SK-N-SH (cell line): ENCODE measurements around the gene CHRNB2.

Source experiments
- EP300 ChIP-seq, 2 experiments: IDR thresholded peaks; 2 replicates each; pipeline versions ENCODE4 v1.4.0 to v1.6.1; 2012; ENCODE audit warnings: borderline replicate concordance in 1 of 2, low read depth in 1 of 2, low read length in 1 of 2
- FOXJ3 ChIP-seq: sonication (generic); formaldehyde crosslinking; IDR thresholded peaks from 2 replicates; pipeline ENCODE4 v1.5.1; 2020; ENCODE audit warnings: mild to moderate bottlenecking, missing genetic modification reagents
- GABPA ChIP-seq: IDR thresholded peaks from 2 replicates; pipeline ENCODE4 v1.4.0; 2012; ENCODE audit warnings: low read depth, mild to moderate bottlenecking
- GATA2 ChIP-seq: sonication (generic); formaldehyde crosslinking; IDR thresholded peaks from 2 replicates; pipeline ENCODE4 v1.5.0; 2020; ENCODE audit warnings: mild to moderate bottlenecking, missing genetic modification reagents
- POLR2AphosphoS5 ChIP-seq: IDR thresholded peaks from 2 replicates; pipeline ENCODE4 v1.6.1; 2012; ENCODE audit warnings: low read depth, low read length
- RAD21 ChIP-seq: IDR thresholded peaks from 2 replicates; pipeline ENCODE4 v1.6.1; 2012; ENCODE audit warnings: mild to moderate bottlenecking, low read length
- USF1 ChIP-seq: IDR thresholded peaks from 2 replicates; pipeline ENCODE4 v1.4.0; 2012; ENCODE audit warnings: low read depth, borderline replicate concordance
- USF2 ChIP-seq: fragments of 150-350 bp; IDR thresholded peaks from 2 replicates; pipeline ENCODE4 v1.6.1; 2017; ENCODE audit warnings: antibody characterized with exemption, low read length, low read depth, borderline replicate concordance
- TF ChIP-seq, protein P1 (sequence below): fragments of 200-600 bp; sonication (generic); IDR thresholded peaks from 2 replicates; pipeline ENCODE4 v1.6.1; 2017; ENCODE audit warnings: antibody characterized with exemption, mild to moderate bottlenecking, moderate library complexity
- TF ChIP-seq, protein P2 (sequence below): IDR thresholded peaks from 2 replicates; pipeline ENCODE4 v1.4.0; 2012; ENCODE audit warnings: low read depth

GRCh38 chr1:154603317-154603716 lies 35.7 kb downstream of the CHRNB2 start:
- TF ChIP-seq RAD21 (no peak), GABPA (no peak), FOXJ3 (CRISPR knock-in tag) (no peak), USF1 (no peak), POLR2AphosphoS5 (no peak), USF2 (no peak), EP300 (IDR thresholded peaks at IDR 0.05; ENCODE audit: borderline replicate concordance in 1 of 2, low read depth in 1 of 2, low read length in 1 of 2) (no peak), GATA2 (CRISPR knock-in tag) (no peak)
- TF ChIP-seq, protein P1, sequence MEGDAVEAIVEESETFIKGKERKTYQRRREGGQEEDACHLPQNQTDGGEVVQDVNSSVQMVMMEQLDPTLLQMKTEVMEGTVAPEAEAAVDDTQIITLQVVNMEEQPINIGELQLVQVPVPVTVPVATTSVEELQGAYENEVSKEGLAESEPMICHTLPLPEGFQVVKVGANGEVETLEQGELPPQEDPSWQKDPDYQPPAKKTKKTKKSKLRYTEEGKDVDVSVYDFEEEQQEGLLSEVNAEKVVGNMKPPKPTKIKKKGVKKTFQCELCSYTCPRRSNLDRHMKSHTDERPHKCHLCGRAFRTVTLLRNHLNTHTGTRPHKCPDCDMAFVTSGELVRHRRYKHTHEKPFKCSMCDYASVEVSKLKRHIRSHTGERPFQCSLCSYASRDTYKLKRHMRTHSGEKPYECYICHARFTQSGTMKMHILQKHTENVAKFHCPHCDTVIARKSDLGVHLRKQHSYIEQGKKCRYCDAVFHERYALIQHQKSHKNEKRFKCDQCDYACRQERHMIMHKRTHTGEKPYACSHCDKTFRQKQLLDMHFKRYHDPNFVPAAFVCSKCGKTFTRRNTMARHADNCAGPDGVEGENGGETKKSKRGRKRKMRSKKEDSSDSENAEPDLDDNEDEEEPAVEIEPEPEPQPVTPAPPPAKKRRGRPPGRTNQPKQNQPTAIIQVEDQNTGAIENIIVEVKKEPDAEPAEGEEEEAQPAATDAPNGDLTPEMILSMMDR: no peak
- TF ChIP-seq, protein P2, sequence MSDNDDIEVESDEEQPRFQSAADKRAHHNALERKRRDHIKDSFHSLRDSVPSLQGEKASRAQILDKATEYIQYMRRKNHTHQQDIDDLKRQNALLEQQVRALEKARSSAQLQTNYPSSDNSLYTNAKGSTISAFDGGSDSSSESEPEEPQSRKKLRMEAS: no peak
